GM19324 (cell line): Measurements from ENCODE around the gene LYPD1.

Experiments used
- ATAC-seq: cut with Tn5 transposase; IDR thresholded peaks from one replicate; pipeline ENCODE4 v1.9.1; 2021; ENCODE audit warnings: mild to moderate bottlenecking, moderate library complexity; ENCODE audit not compliant: unreplicated experiment, low FRiP score

LYPD1 gene

GRCh38 chr2:132638313-132639040 is 31.5 kb downstream of the LYPD1 start:
- no peak for ATAC-seq

- ATAC-seq, result no peak
Measured at GRCh38 chr2:132636346-132636745, 33.7 kb downstream of the LYPD1 start.

- ATAC-seq, result no peak
Measured at GRCh38 chr2:132633635-132634034, 36.4 kb downstream of the LYPD1 start.

- no peak for ATAC-seq
Measured at GRCh38 chr2:132632000-132632649, 37.9 kb downstream of the LYPD1 start.

GRCh38 chr2:132627536-132627935 is 42.5 kb downstream of the LYPD1 start:
- no peak for ATAC-seq

GRCh38 chr2:132623096-132623839 is 46.7 kb downstream of the LYPD1 start:
- no peak for ATAC-seq

GRCh38 chr2:132621131-132621875 is 48.7 kb downstream of the LYPD1 start:
- no peak for ATAC-seq

GRCh38 chr2:132620115-132620514 is 49.9 kb downstream of the LYPD1 start:
- ATAC-seq, result no peak

GRCh38 chr2:132618734-132619133 is 51.3 kb downstream of the LYPD1 start:
- no peak for ATAC-seq

GRCh38 chr2:132617989-132618388 is 52.0 kb downstream of the LYPD1 start:
- no peak for ATAC-seq

GRCh38 chr2:132615329-132616085 is 54.5 kb downstream of the LYPD1 start:
- no peak for ATAC-seq

GRCh38 chr2:132611719-132612118 is 58.3 kb downstream of the LYPD1 start:
- no peak for ATAC-seq

- no peak for ATAC-seq
Measured at GRCh38 chr2:132609101-132609890, 60.7 kb downstream of the LYPD1 start.

- no peak for ATAC-seq
Measured at GRCh38 chr2:132608311-132608710, 61.7 kb downstream of the LYPD1 start.

GRCh38 chr2:132607426-132608090 is 62.4 kb downstream of the LYPD1 start:
- no peak for ATAC-seq

GRCh38 chr2:132606649-132607048 is 63.4 kb downstream of the LYPD1 start:
- no peak for ATAC-seq

GRCh38 chr2:132605236-132606180 is 64.5 kb downstream of the LYPD1 start:
- ATAC-seq, result no peak

- ATAC-seq, result no peak
Measured at GRCh38 chr2:132604561-132604960, 65.4 kb downstream of the LYPD1 start.
